Stimulated activated CD4-positive, alpha-beta T cell treated with anti-CD3 and anti-CD28 coated beads, Interleukin-2, amount 100 ng/mL, for 24 hours (primary cell): ENCODE data around the gene TAF7.
A peak's percentile ranks its signal among the peaks of the same experiment; 100 is the strongest.
"Not testable (repeated sequence)": the region's sequence is repeated elsewhere in the genome, so short reads cannot be mapped to it uniquely, and the experiment has no call there.

Experiments used
- DNase-seq, 2 donors: peaks; one replicate each; pipeline ENCODE4 v3.0.0-alpha.2; 2020

TAF7 gene, protein sequence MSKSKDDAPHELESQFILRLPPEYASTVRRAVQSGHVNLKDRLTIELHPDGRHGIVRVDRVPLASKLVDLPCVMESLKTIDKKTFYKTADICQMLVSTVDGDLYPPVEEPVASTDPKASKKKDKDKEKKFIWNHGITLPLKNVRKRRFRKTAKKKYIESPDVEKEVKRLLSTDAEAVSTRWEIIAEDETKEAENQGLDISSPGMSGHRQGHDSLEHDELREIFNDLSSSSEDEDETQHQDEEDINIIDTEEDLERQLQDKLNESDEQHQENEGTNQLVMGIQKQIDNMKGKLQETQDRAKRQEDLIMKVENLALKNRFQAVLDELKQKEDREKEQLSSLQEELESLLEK

DNA sequence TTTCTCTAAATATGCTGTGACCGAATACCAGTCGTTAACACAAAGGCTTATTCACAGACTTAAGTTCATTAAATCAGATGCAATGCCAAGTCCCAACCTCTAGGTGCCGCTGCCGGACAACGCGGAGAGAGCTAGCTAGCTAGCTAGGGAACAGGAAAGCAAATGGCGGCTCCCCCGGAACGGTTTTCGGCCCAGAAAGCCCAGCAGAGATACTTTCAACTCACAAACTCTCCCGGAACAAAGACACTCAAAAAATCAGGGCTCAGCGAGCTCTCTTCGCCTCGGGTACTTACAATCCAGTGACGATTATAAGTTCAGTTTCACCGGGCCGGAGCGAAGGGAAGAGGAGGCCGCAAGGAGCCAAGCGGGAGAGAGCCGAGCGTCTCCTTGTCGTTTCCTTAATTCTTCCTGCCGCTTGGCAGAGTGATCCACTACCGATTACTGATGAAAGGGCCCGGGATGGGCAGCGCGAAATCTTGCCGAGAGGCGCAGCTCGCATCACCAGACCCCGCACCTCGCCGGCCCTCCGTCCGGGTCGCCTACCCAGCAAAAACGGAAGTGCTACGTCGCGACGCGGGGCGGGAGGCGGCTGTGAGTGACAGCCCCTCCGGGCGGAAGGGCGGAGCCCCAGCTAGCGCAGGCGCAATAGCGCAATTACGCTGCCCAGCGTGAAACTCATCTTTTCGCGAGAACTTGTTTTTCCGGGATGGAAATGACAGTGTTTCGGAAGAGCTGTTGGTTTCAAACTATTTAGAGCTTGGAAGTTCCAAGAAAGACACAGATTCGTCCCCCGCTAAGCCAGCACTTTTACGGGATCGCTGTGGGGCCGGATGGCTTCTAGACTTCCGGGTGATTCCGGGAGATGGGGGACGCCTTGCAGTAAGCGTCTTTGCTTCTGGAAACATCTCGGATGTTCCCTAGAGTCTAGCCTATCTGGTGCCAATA lies at the start of gene TAF7:
Gene TAF7 (minus strand): TSS at position 560 of the 945 bp plus-strand sequence. CDS start 740 bp downstream, outside the sequence.
- DNase-seq, result peak; percentile 92 to 94

DNA sequence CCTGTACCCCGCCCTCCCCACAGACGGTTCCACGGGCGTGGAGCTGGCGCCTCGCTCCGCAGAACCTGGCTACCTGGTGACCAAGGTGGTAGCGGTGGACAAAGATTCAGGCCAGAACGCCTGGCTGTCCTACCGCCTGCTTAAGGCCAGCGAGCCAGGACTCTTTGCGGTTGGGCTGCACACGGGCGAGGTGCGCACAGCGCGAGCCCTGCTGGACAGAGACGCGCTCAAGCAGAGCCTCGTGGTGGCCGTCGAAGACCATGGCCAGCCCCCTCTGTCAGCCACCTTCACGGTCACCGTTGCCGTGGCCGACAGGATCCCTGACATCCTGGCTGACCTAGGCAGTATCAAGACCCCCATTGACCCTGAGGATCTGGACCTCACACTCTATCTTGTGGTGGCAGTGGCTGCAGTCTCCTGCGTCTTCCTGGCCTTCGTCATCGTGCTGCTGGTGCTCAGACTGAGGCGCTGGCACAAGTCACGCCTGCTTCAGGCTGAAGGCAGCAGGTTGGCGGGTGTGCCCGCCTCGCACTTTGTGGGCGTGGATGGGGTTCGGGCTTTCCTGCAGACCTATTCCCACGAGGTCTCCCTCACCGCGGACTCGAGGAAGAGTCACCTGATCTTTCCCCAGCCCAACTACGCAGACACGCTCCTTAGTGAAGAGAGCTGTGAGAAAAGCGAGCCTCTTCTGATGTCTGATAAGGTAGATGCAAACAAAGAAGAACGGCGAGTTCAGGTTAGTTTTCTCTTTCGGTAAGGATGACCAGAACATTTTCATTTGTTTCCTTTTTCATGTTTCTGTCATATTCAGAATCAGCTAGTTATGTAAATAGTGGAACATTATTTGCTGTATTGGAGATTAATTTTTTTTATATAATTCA lies 45.7 kb upstream of the TAF7 start:
- no peak for DNase-seq

DNA sequence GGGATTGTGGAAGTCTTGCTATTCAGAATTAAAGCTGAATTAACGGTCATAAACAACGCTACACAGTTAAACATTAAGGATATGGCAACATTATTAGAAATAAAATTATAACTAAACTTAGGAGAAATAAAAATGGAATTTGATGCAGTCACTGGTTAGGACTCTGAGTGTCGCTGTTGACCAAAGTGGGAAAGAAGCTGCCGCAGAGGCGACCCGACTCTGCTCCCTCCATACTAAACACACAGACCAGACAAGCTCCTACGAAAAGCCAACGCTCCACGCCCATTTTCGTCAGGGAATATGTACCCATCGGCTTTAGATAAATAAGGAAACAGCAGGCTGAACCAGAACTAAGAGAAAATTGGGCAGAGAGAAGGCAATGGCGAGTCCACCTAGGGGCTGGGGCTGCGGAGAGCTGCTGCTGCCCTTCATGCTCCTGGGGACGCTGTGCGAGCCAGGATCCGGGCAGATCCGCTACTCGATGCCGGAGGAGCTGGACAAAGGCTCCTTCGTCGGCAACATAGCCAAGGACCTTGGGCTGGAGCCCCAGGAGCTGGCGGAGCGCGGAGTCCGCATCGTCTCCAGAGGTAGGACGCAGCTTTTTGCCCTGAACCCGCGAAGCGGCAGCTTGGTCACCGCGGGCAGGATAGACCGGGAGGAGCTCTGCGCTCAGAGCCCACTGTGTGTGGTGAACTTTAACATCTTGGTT lies 43.5 kb upstream of the TAF7 start, which contains the start of gene PCDHGA5:
Gene PCDHGA5 (plus strand): TSS at position 211 of the 709 bp plus-strand sequence. CDS start 169 bp downstream, at position 380.
- DNase-seq, result no peak

DNA sequence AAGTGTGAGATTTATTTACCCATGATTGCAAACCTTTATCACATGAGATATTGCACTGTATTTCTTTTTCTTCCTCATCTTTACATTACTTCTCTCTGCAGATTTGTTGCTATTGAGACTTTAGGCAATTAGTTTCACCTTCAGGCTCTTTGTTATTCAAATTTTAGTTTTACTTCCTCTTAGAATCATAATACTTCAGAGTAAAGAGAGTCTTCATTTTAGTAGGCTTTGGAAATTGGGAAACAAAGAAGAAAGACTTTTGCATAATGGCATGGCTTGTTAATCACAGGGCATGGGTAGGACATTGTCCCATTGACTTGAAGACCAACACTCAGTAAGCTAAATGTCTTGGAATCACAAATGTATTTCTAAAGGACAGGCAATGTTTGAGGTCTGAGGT lies 42.1 kb upstream of the TAF7 start:
- DNase-seq, result no peak

DNA sequence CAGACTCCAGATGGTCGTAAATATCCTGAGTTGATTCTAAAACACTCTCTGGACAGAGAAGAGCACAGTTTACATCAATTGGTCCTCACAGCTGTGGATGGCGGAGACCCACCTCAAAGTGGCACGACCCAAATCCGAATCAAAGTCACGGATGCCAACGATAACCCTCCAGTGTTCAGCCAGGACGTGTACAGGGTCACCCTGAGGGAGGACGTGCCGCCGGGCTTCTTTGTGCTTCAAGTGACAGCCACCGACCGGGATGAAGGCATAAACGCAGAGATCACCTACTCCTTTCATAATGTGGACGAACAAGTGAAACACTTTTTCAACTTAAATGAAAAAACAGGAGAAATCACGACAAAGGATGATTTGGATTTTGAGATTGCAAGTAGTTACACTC lies 40.1 kb upstream of the TAF7 start:
- no peak for DNase-seq

DNA sequence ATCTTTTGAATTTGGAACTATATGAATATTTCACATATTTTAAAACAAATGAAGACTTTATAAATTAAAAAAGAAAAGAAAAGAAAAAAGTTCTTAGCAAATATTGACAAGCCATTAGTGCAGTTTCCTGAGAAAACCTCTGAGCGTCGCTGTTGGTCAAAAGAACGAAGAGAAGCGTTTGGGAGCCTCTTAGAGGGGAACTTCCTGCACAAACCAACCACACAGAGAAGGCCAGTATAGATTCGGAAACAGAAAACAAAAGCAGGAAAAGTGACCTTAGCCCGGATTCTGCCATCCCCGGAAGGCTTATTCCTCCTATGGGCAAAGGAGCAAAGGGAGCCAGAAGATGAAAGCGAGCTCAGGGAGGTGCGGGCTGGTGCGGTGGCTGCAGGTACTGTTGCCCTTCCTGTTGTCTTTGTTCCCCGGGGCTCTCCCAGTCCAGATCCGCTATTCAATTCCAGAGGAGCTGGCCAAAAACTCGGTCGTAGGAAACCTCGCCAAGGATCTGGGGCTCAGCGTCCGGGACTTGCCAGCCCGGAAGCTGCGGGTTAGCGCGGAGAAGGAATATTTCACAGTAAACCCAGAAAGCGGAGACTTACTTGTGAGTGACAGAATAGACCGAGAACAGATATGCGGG lies 39.3 kb upstream of the TAF7 start, which contains the start of gene PCDHGB2:
Gene PCDHGB2 (plus strand): TSS at position 205 of the 637 bp plus-strand sequence. CDS start 142 bp downstream, at position 347.
- DNase-seq, result no peak

DNA sequence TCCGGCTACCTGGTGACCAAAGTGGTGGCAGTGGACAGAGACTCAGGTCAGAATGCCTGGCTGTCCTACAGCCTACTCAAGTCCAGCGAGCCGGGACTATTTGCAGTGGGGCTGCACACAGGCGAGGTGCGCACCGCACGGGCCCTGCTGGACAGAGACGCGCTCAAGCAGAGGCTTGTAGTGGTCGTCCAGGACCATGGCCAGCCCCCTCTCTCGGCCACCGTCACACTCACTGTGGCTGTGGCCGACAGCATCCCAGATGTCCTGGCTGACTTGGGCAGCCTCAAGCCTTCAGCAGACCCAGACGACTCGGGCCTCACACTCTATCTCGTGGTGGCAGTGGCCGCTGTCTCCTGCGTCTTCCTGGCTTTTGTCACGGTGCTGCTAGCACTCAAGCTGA lies 36.4 kb upstream of the TAF7 start:
- no peak for DNase-seq

DNA sequence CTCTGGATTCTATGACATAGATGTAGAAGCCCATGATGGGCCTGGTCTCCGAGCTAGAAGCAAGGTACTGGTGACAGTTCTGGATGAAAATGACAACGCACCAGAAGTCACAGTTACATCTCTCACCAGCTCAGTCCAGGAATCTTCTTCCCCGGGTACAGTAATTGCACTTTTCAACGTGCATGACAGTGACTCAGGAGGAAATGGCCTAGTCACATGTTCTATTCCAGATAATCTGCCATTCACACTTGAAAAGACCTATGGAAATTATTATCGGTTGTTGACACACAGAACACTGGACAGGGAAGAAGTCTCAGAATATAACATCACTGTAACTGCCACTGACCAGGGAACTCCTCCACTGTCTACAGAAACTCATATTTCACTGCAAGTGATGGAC lies 35.5 kb upstream of the TAF7 start:
- DNase-seq, result no peak

DNA sequence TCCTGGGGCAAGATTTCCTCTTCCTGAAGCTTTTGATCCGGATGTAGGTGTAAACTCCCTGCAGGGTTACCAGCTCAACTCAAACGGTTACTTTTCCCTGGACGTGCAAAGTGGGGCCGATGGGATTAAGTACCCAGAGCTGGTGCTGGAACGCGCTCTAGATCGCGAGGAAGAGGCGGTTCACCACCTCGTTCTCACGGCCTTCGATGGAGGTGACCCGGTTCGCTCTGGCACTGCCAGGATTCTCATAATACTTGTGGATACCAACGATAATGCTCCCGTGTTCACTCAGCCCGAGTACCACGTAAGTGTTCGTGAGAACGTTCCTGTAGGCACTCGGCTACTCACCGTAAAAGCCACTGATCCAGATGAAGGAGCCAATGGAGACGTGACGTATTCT lies 35.1 kb upstream of the TAF7 start:
- DNase-seq, result no peak

DNA sequence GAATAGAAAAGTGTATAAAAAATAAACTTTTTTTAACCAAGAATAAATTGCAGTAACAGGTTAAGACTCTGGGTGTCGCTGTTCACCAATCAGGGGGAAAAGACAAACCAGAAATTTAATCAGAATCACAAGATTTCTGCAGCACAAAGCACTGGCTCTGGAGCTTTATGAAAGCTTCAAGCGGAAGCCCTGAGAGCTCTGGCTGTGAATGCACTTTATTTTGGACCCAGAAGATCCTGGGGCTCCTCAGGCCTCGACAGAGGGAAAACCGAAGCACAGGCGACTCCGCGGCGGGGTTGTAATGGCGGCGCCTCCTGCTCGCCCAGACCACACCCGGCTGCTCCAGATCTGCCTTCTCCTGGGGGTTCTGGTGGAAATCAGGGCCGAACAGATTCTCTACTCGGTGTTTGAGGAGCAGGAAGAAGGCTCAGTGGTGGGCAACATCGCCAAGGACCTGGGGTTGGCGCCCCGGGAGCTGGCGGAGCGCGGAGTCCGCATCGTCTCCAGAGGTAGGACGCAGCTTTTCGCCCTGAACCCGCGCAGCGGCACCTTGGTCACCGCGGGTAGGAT lies 34.4 kb upstream of the TAF7 start, which contains the start of gene PCDHGA4:
Gene PCDHGA4 (plus strand): TSS at position 122 of the 570 bp plus-strand sequence. CDS start 87 bp downstream, at position 209.
- DNase-seq, result no peak

DNA sequence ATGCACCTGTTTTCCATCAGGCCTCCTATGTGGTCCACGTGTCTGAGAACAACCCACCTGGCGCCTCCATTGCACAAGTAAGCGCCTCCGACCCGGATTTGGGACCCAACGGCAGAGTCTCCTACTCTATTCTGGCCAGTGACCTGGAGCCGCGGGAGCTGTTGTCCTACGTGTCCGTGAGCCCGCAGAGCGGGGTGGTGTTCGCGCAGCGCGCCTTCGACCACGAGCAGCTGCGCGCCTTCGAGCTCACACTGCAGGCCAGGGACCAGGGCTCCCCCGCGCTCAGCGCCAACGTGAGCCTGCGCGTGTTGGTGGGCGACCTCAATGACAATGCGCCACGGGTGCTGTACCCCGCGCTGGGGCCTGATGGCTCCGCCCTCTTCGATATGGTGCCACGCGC lies 31.0 kb upstream of the TAF7 start:
- no peak for DNase-seq

DNA sequence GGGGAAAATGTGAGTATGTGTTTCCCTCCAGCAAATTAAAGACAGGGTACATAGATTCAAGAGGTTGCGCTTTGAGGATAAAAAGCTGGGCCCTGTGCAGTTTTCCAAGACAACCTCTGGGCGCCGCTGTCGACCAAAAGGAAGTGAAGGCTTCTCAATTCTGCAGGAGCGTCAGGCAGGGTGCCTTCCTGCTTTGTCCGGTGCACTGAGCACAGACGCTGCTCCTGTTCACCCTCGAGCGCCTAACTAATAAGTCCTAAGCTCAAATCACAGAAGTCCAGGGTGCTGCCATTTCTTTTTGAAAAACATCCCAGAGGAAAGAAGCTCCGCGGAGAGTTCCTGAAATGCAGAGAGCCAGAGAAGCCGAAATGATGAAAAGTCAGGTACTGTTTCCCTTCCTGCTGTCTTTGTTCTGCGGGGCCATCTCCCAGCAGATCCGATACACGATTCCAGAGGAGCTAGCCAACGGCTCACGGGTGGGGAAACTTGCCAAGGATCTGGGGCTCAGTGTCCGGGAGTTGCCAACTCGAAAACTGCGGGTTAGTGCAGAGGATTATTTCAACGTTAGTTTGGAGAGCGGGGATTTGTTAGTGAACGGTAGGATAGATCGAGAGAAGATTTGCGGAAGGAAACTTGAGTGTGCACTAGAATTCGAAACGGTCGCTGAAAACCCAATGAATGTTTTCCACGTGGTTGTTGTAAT lies 29.5 kb upstream of the TAF7 start, which contains the start of gene PCDHGB1:
Gene PCDHGB1 (plus strand): TSS at position 183 of the 703 bp plus-strand sequence. CDS start 162 bp downstream, at position 345.
- peak; percentile 27 to 37 for DNase-seq

DNA sequence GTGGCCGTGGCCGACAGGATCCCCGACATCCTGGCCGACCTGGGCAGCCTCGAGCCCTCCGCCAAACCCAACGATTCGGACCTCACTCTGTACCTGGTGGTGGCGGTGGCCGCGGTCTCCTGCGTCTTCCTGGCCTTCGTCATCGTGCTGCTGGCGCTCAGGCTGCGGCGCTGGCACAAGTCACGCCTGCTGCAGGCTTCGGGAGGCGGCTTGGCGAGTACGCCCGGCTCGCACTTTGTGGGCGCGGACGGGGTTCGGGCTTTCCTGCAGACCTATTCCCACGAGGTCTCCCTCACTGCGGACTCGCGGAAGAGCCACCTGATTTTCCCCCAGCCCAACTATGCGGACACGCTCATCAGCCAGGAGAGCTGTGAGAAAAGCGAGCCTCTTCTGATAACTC lies 25.4 kb upstream of the TAF7 start:
- not testable (repeated sequence) for DNase-seq

DNA sequence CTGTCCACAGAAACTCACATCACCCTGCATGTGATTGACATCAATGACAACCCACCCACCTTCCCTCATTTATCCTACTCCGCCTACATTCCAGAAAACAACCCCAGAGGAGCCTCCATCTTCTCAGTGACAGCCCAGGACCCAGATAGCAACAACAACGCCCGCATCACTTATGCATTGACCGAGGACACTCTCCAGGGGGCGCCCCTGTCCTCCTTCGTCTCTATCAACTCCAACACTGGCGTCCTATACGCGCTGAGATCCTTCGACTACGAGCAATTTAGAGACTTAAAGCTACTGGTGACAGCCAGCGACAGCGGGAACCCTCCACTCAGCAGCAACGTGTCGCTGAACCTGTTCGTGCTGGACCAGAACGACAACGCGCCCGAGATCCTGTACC lies 24.7 kb upstream of the TAF7 start:
- no peak for DNase-seq

DNA sequence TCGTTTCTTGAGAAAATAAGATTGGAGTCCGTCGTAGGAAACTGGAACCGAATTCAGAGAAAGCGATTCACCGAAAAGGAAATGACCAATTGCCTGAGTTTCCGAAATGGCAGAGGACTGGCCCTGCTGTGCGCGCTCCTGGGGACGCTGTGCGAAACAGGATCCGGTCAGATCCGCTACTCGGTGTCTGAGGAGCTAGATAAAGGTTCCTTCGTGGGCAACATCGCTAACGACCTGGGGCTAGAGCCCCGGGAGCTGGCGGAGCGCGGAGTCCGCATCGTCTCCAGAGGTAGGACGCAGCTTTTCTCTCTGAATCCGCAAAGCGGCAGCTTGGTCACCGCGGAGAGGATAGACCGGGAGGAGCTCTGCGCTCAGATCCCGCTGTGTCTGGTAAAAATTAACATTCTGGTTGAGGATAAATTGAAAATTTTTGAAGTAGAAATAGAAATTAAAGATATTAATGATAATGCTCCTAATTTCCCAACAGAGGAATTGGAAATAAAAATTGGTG lies 23.4 kb upstream of the TAF7 start:
- DNase-seq, result no peak

DNA sequence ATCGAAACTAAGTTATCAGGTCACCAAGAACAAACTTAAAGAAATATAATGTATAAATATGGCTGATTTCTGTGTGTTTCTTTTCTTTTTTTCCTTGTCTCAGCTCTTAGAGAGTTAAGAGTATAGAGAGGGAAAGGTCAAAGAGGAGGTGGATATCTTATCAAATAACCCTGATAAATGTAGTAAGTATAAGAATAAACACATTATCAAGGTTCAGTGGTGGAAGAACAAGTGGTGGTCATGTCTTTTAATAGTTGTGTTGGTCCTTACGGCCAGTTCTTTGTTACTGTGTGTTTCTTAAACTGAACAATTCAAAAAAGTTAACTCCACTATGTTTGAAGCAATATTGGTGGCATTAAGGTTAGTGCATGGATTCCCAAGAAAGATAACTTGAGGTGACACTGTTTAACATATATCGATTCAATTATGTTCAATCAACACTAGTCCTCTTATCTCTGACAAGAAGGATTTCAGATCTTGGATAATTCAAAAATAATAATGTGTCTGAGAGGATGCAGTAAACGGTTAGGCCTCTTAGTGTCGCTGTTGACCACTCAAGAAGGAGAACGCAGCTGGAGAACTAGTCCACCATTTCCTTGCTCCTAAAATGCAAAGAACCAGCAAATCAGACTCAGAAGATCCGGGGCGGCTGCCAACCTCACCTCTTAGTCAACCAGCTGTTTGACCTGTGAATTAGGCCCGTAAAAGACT lies 22.8 kb upstream of the TAF7 start, which contains the start of gene PCDHGA3:
Gene PCDHGA3 (plus strand): TSS at position 588 of the 711 bp plus-strand sequence. CDS start 205 bp downstream, outside the sequence.
- no peak for DNase-seq

DNA sequence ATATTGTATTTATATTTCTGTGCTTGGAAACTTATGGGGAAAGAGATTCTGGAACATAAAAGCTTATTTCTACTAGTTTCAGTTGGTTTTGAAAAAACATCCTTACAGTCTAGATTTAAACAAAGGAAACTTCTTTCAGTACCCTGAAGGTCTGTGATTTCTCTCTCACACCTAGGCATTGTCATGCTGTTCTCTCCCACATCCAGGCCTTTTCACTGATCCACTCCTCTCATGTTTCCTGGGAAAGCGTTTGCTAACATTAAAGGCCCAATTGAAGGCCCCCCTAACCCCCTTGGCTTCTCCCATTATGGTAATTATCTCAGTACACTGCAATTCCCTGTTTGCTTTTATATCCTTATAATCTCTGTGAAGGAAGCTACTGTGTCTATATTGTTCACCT lies 22.2 kb upstream of the TAF7 start:
- no peak for DNase-seq

DNA sequence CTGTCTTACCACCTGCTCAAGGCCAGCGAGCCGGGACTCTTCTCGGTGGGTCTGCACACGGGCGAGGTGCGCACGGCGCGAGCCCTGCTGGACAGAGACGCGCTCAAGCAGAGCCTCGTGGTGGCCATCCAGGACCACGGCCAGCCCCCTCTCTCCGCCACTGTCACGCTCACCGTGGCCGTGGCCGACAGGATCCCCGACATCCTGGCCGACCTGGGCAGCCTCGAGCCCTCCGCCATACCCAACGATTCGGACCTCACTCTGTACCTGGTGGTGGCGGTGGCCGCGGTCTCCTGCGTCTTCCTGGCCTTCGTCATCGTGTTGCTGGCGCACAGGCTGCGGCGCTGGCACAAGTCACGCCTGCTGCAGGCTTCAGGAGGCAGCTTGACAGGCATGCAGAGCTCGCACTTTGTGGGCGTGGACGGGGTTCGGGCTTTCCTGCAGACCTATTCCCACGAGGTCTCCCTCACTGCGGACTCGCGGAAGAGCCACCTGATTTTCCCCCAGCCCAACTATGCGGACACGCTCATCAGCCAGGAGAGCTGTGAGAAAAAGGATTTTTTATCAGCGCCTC lies 20.3 kb upstream of the TAF7 start:
- not testable (repeated sequence) for DNase-seq
